A549 (cell line): ENCODE measurements around the gene HECTD4. TPM values are rescaled to one million over a fixed set of nuclear protein-coding genes. Genes with fewer than 3 reads are reported as not detected.

ENCODE experiments used
- ATAC-seq, 2 experiments: fragments of 200-7000 bp in 1 of 2; fragments of >200 bp in 1 of 2; cut with Nextera tagmentation in 1 of 2; cut with Tn5 transposase in 1 of 2; 3 replicates each; pipeline versions ENCODE4 v1.8.0 to v1.9.1; 2018 to 2020; ENCODE audit warnings: mild to moderate bottlenecking in 1 of 2, moderate library complexity in 1 of 2
- CTCF ChIA-PET: fragments of 300-600 bp; sonication (Branson Sonifier 250); formaldehyde crosslinking; extraction: SDS; loops from one replicate; lab custom pipeline; 2021; ENCODE audit warnings: antibody characterized with exemption, inconsistent platforms; lab: Yijun Ruan, JAX
- POLR2A ChIA-PET: fragments of 350-600 bp; formaldehyde crosslinking; extraction: SDS; loops from one replicate; lab custom pipeline; 2021; ENCODE audit warnings: antibody characterized with exemption, inconsistent platforms; lab: Yijun Ruan, JAX
- DNase-seq, 2 experiments: peaks; one replicate each; pipeline versions ENCODE4 v3.0.0 to v3.0.0-alpha.2; 2011 to 2016; ENCODE audit warnings: low read depth in 1 of 2, low spot score in 1 of 2
- FAIRE-seq: peaks from 2 replicates; lab custom pipeline; 2011; peaks lifted over from hg19 to GRCh38; lab: Jason Lieb, UNC
- H3K27ac ChIP-seq, 2 experiments: fragments of >200 bp; sonication (Bioruptor Twin); formaldehyde crosslinking; 3 replicates each; pipeline ENCODE4 v1.5.1; 2016 to 2017
- H3K4me1 ChIP-seq: fragments of >200 bp; sonication (Bioruptor Twin); formaldehyde crosslinking; 3 replicates; pipeline ENCODE4 v1.6.1; 2016
- H3K4me2 ChIP-seq: fragments of >200 bp; sonication (Bioruptor Twin); formaldehyde crosslinking; 3 replicates; pipeline ENCODE4 v1.6.1; 2016
- H3K4me3 ChIP-seq: fragments of >200 bp; sonication (Bioruptor Twin); formaldehyde crosslinking; 3 replicates; pipeline ENCODE4 v1.5.1; 2016
- H3K9me3 ChIP-seq: fragments of >200 bp; sonication (Bioruptor Twin); formaldehyde crosslinking; 3 replicates; pipeline ENCODE4 v1.6.1; 2016
- CEBPB ChIP-seq, 2 experiments: fragments of >200 bp in 1 of 2; sonication (Bioruptor Twin) in 1 of 2; formaldehyde crosslinking in 1 of 2; IDR thresholded peaks; 2 replicates each; pipeline ENCODE4 v1.6.1; 2012 to 2016
- CHD2 ChIP-seq: fragments of 150-350 bp; IDR thresholded peaks from 2 replicates; pipeline ENCODE4 v1.6.1; 2014; ENCODE audit warnings: low read length; ENCODE audit not compliant: partially characterized antibody
- FOSL2 ChIP-seq, 2 experiments: fragments of 450-650 bp in 1 of 2; fragments of >200 bp in 1 of 2; sonication (Bioruptor Twin) in 1 of 2; formaldehyde crosslinking; IDR thresholded peaks; 2 replicates each; pipeline versions ENCODE4 v1.5.0 to v1.6.1; 2016 to 2020; ENCODE audit warnings: mild to moderate bottlenecking in 1 of 2, moderate library complexity in 1 of 2
- FOXS1 ChIP-seq: fragments of 250-450 bp; sonication (Bioruptor Pico); IDR thresholded peaks from 2 replicates; pipeline ENCODE4 v1.5.0; 2020; ENCODE audit warnings: mild to moderate bottlenecking, moderate library complexity
- HEYL ChIP-seq: fragments of 250-450 bp; sonication (Bioruptor Pico); IDR thresholded peaks from 2 replicates; pipeline ENCODE4 v1.8.0; 2021; ENCODE audit warnings: mild to moderate bottlenecking, moderate library complexity
- HOXA7 ChIP-seq: fragments of 250-450 bp; sonication (Bioruptor Pico); IDR thresholded peaks from 2 replicates; pipeline ENCODE4 v1.5.0; 2020; ENCODE audit warnings: mild to moderate bottlenecking, moderate library complexity
- JUN ChIP-seq, 2 experiments: fragments of >200 bp; sonication (Bioruptor Twin); formaldehyde crosslinking; IDR thresholded peaks; 2 replicates in 1 of 2; 3 replicates in 1 of 2; pipeline ENCODE4 v1.6.1; 2016 to 2017
- JUNB ChIP-seq: fragments of >200 bp; sonication (Bioruptor Twin); formaldehyde crosslinking; IDR thresholded peaks from 2 replicates; pipeline ENCODE4 v1.6.1; 2016
- KDM5A ChIP-seq: fragments of 200-600 bp; sonication (generic); IDR thresholded peaks from 2 replicates; pipeline ENCODE4 v1.6.1; 2016; ENCODE audit warnings: antibody characterized with exemption, mild to moderate bottlenecking
- NR3C1 ChIP-seq: fragments of >200 bp; sonication (Bioruptor Twin); formaldehyde crosslinking; IDR thresholded peaks from 3 replicates; pipeline ENCODE4 v1.6.1; 2017
- TP53 ChIP-seq: fragments of 250-450 bp; sonication (Bioruptor Pico); IDR thresholded peaks from 2 replicates; pipeline ENCODE4 v1.5.0; 2021; ENCODE audit warnings: mild to moderate bottlenecking, moderate library complexity
- ZC3H11A ChIP-seq: fragments of 450-650 bp; IDR thresholded peaks from 2 replicates; pipeline ENCODE4 v1.6.1; 2014; ENCODE audit warnings: antibody characterized with exemption, mild to moderate bottlenecking
- ZNF302 ChIP-seq: fragments of 250-450 bp; sonication (Bioruptor Pico); IDR thresholded peaks from 2 replicates; pipeline ENCODE4 v1.9.0; 2021; ENCODE audit warnings: inconsistent platforms, mild to moderate bottlenecking, moderate library complexity
- WGBS: methylation state at CpG from one replicate; pipeline ENCODE4 v1.1.6; 2017; ENCODE audit errors: missing lambda C conversion rate; 5-methylcytosine and 5-hydroxymethylcytosine counted together
- polyA plus RNA-seq, 4 experiments: library from polyadenylated mRNA; depleted of rRNA in 3 of 4; stranded (reverse); fragments of >200 nt; fragmentation: RNase III in 1 of 4; extraction: RNeasy Plus Mini Kit Qiagen cat#74134 plus additional on column Dnase treatment in 1 of 4; gene quantifications; 2 replicates in 3 of 4; 3 replicates in 1 of 4; pipeline ENCODE4 v1.2.3, GENCODE V29; 2011 to 2017
- TF ChIP-seq, protein P1 (sequence below): IDR thresholded peaks from 2 replicates; pipeline ENCODE4 v1.6.1; 2012
- TF ChIP-seq, protein P2 (sequence below): fragments of >200 bp; sonication (Bioruptor Twin); formaldehyde crosslinking; IDR thresholded peaks from 2 replicates; pipeline ENCODE4 v1.6.1; 2016
- TF ChIP-seq, protein P3 (sequence below): fragments of 250-450 bp; sonication (Bioruptor Pico); IDR thresholded peaks from 2 replicates; pipeline ENCODE4 v1.5.0; 2021; ENCODE audit warnings: mild to moderate bottlenecking, moderate library complexity, borderline replicate concordance
- TF ChIP-seq, protein P4 (sequence below): fragments of >200 bp; sonication (Bioruptor Twin); formaldehyde crosslinking; IDR thresholded peaks from 3 replicates; pipeline ENCODE4 v1.5.1; 2016

Gene HECTD4
- polyA plus RNA-seq, 2 of the 4 experiments (the other 2 are of a cell fraction) = 9.9 to 14.7 TPM

DNA sequence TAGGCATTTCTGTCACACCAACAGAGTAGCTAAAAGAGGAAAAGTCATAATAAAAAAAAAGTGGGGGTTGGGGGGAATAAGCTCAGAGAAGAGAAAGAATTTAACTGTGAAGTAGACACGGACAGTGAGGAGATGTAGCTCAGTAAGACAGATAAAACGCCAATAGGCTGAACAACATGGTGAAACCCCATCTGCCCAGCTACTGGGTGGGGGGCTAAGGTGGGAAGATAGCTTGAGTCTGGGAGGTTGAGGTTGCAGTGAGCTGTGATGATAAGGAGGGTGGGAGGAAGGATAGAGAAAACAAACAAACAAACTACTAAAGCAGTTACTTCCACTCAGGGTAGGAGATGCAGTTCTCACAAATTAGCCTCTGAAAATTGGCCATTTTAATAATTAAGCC lies 25.0 kb downstream of the HECTD4 start:
- H3K4me3 ChIP-seq = no peak overlapping the region
- TF ChIP-seq TP53 (CRISPR knock-in tag) = no peak
- no peak for TF ChIP-seq JUNB
- TF ChIP-seq ZNF302 (CRISPR knock-in tag) = no peak
- TF ChIP-seq, protein P1, sequence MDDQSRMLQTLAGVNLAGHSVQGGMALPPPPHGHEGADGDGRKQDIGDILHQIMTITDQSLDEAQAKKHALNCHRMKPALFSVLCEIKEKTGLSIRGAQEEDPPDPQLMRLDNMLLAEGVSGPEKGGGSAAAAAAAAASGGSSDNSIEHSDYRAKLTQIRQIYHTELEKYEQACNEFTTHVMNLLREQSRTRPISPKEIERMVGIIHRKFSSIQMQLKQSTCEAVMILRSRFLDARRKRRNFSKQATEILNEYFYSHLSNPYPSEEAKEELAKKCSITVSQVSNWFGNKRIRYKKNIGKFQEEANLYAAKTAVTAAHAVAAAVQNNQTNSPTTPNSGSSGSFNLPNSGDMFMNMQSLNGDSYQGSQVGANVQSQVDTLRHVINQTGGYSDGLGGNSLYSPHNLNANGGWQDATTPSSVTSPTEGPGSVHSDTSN = no peak
- TF ChIP-seq FOXS1 (CRISPR knock-in tag) = no peak
- TF ChIP-seq, all 56 proteins: peak for 0
- H3K9me3 ChIP-seq = no peaks in the 10 kb centered on the region
- H3K4me2 ChIP-seq = no peak overlapping the region
- H3K27ac ChIP-seq = no peak overlapping the region
- ATAC-seq (no peak), DNase-seq (no peak), FAIRE-seq (no peak)
- POLR2A ChIA-PET = no interaction called here
- CTCF ChIA-PET = interaction anchor here (1.2 to 4.6 kb wide), 2 partner anchors 16 to 30 kb away, joined by 3 to 18 read pairs; no protein-coding TSS in a partner anchor
- peaks cover 15% of the 10 kb centered on the region; the same call in 1 of the 3 replicates for H3K4me1 ChIP-seq
- 81% methylated on average over 2 of the region's 2 CpGs for WGBS

- H3K27ac ChIP-seq = no peak overlapping the region
- no peak overlapping the region for H3K4me2 ChIP-seq
- no peak for FAIRE-seq
- no peak overlapping the region for H3K4me3 ChIP-seq
- ChIA-PET CTCF (interaction anchor here (1.2 to 4.6 kb wide), 2 partner anchors 17 to 33 kb away, joined by 3 to 18 read pairs; no protein-coding TSS in a partner anchor), POLR2A (no interaction called here)
- H3K9me3 ChIP-seq = no peaks in the 10 kb centered on the region
- peak in 1 of 2 experiments; percentile 23 for DNase-seq
- H3K4me1 ChIP-seq = peaks cover 15% of the 10 kb centered on the region; the same call in 1 of the 3 replicates
- WGBS = 82% methylated on average over 4 of the region's 4 CpGs
- no peak for TF ChIP-seq JUN (IDR thresholded peaks at IDR 0.05)
- TF ChIP-seq HEYL (CRISPR knock-in tag) = no peak
- TF ChIP-seq, protein P2, sequence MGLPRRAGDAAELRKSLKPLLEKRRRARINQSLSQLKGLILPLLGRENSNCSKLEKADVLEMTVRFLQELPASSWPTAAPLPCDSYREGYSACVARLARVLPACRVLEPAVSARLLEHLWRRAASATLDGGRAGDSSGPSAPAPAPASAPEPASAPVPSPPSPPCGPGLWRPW = no peak
- TF ChIP-seq CEBPB (IDR thresholded peaks at IDR 0.05) = peak in 1 of 2 experiments; percentile 49; a peak in 2 of 4 replicates
- ATAC-seq = no peak
Measured at GRCh38 chr12:112354399-112354798, 27.8 kb downstream of the HECTD4 start.

- DNase-seq (peak in 1 of 2 experiments; percentile 37), ATAC-seq (no peak; a peak in 1 of 6 replicates), FAIRE-seq (no peak)
- H3K4me1 ChIP-seq = peaks cover 15% of the 10 kb centered on the region; the same call in 1 of the 3 replicates
- H3K27ac ChIP-seq = no peak overlapping the region
- H3K4me2 ChIP-seq = no peak overlapping the region
- 68% methylated on average over 3 of the region's 3 CpGs for WGBS
- no peaks in the 10 kb centered on the region for H3K9me3 ChIP-seq
- no peak for TF ChIP-seq NR3C1
- TF ChIP-seq FOSL2 (IDR thresholded peaks at IDR 0.05) = no peak
- TF ChIP-seq FOSL2 (CRISPR knock-in tag; IDR thresholded peaks at IDR 0.05) = peak; percentile 54; the same call in 1 of the 2 replicates
- ChIA-PET CTCF (interaction anchor here (1.2 to 4.6 kb wide), 2 partner anchors 18 to 34 kb away, joined by 3 to 18 read pairs; no protein-coding TSS in a partner anchor), POLR2A (no interaction called here)
- H3K4me3 ChIP-seq = no peak overlapping the region
Measured at GRCh38 chr12:112353393-112353792, 28.8 kb downstream of the HECTD4 start.

- FAIRE-seq (no peak), DNase-seq (peak in 1 of 2 experiments; percentile 13), ATAC-seq (no peak)
- peaks cover 15% of the 10 kb centered on the region; the same call in 1 of the 3 replicates for H3K4me1 ChIP-seq
- 79% methylated on average over 1 of the region's 1 CpG for WGBS
- H3K27ac ChIP-seq = no peak overlapping the region
- H3K4me3 ChIP-seq = no peak overlapping the region
- ChIA-PET CTCF (no interaction called here), POLR2A (no interaction called here)
- no peak overlapping the region for H3K4me2 ChIP-seq
- no peaks in the 10 kb centered on the region for H3K9me3 ChIP-seq
- TF ChIP-seq FOSL2 (IDR thresholded peaks at IDR 0.05) = no peak
- no peak for TF ChIP-seq FOSL2 (CRISPR knock-in tag; IDR thresholded peaks at IDR 0.05)
- no peak for TF ChIP-seq ZC3H11A
- TF ChIP-seq, protein P3, sequence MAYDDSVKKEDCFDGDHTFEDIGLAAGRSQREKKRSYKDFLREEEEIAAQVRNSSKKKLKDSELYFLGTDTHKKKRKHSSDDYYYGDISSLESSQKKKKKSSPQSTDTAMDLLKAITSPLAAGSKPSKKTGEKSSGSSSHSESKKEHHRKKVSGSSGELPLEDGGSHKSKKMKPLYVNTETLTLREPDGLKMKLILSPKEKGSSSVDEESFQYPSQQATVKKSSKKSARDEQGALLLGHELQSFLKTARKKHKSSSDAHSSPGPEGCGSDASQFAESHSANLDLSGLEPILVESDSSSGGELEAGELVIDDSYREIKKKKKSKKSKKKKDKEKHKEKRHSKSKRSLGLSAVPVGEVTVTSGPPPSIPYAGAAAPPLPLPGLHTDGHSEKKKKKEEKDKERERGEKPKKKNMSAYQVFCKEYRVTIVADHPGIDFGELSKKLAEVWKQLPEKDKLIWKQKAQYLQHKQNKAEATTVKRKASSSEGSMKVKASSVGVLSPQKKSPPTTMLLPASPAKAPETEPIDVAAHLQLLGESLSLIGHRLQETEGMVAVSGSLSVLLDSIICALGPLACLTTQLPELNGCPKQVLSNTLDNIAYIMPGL (CRISPR knock-in tag) = no peak
- TF ChIP-seq ZNF302 (CRISPR knock-in tag) = no peak
- TF ChIP-seq HEYL (CRISPR knock-in tag) = no peak
- no peak for TF ChIP-seq KDM5A
- TF ChIP-seq TP53 (CRISPR knock-in tag) = no peak
- no peak for TF ChIP-seq CEBPB (IDR thresholded peaks at IDR 0.05)
- no peak for TF ChIP-seq HOXA7 (CRISPR knock-in tag)
- TF ChIP-seq CHD2 = no peak
- TF ChIP-seq, protein P4, sequence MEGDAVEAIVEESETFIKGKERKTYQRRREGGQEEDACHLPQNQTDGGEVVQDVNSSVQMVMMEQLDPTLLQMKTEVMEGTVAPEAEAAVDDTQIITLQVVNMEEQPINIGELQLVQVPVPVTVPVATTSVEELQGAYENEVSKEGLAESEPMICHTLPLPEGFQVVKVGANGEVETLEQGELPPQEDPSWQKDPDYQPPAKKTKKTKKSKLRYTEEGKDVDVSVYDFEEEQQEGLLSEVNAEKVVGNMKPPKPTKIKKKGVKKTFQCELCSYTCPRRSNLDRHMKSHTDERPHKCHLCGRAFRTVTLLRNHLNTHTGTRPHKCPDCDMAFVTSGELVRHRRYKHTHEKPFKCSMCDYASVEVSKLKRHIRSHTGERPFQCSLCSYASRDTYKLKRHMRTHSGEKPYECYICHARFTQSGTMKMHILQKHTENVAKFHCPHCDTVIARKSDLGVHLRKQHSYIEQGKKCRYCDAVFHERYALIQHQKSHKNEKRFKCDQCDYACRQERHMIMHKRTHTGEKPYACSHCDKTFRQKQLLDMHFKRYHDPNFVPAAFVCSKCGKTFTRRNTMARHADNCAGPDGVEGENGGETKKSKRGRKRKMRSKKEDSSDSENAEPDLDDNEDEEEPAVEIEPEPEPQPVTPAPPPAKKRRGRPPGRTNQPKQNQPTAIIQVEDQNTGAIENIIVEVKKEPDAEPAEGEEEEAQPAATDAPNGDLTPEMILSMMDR = no peak
Measured at GRCh38 chr12:112352921-112353320, 29.3 kb downstream of the HECTD4 start.
